Suprapubic skin (tissue), 4 donors: ENCODE data around the gene DOCK11. TPM values are rescaled to one million over a fixed set of nuclear protein-coding genes. Genes with fewer than 3 reads are reported as not detected.
"Not testable (repeated sequence)": the region's sequence is repeated elsewhere in the genome, so short reads cannot be mapped to it uniquely, and the experiment has no call there.

ENCODE experiments used
- DNase-seq, 2 donors: peaks; one replicate each; pipeline ENCODE4 v3.0.0-alpha.2; 2019; ENCODE audit warnings: low spot score in 2 of 2
- H3K27ac ChIP-seq: fragments of 200-600 bp; sonication (generic); one replicate; pipeline ENCODE4 v1.5.1; 2019
- H3K27me3 ChIP-seq: fragments of 200-600 bp; sonication (generic); one replicate; pipeline ENCODE4 v1.5.1; 2019
- H3K36me3 ChIP-seq: fragments of 200-600 bp; sonication (generic); one replicate; pipeline ENCODE4 v1.5.1; 2019
- H3K4me1 ChIP-seq: fragments of 200-600 bp; sonication (generic); one replicate; pipeline ENCODE4 v1.5.1; 2019
- H3K4me3 ChIP-seq: fragments of 200-600 bp; sonication (generic); one replicate; pipeline ENCODE4 v1.5.1; 2019; ENCODE audit warnings: mild to moderate bottlenecking
- H3K9me3 ChIP-seq: fragments of 200-600 bp; sonication (generic); one replicate; pipeline ENCODE4 v1.5.1; 2019
- EP300 ChIP-seq: sonication (generic); formaldehyde crosslinking; IDR thresholded peaks from one replicate; pipeline ENCODE4 v1.6.1; 2017; ENCODE audit warnings: antibody characterized with exemption
- POLR2A ChIP-seq, 2 donors: fragments of 450-650 bp; IDR thresholded peaks; one replicate each; pipeline ENCODE4 v1.6.1; 2017; ENCODE audit warnings: antibody characterized with exemption in 2 of 2, mild to moderate bottlenecking in 2 of 2, moderate library complexity in 2 of 2
- POLR2AphosphoS5 ChIP-seq, 3 donors: sonication (generic); formaldehyde crosslinking; IDR thresholded peaks; one replicate each; pipeline ENCODE4 v1.6.1; 2017; ENCODE audit warnings: antibody characterized with exemption in 3 of 3
- WGBS: methylation state at CpG from one replicate; pipeline ENCODE4 v1.1.5; 2018; 5-methylcytosine and 5-hydroxymethylcytosine counted together
- total RNA-seq, 4 donors: library from RNA; depleted of rRNA; stranded (reverse); fragments of >200 nt; gene quantifications; one replicate each; pipeline ENCODE4 v1.1.0, GENCODE V29; 2016
- TF ChIP-seq, protein P1 (sequence below), 2 donors: fragments of 200-600 bp in 1 of 2; fragments of 450-650 bp in 1 of 2; sonication (generic) in 1 of 2; IDR thresholded peaks; one replicate each; pipeline ENCODE4 v1.5.1; 2016 to 2019; ENCODE audit warnings: antibody characterized with exemption in 2 of 2, mild to moderate bottlenecking in 1 of 2, moderate library complexity in 1 of 2

Gene DOCK11
- total RNA-seq, 4 donors from 2014 or later = 3.9 to 9.4 (median 5.7) TPM

DNA sequence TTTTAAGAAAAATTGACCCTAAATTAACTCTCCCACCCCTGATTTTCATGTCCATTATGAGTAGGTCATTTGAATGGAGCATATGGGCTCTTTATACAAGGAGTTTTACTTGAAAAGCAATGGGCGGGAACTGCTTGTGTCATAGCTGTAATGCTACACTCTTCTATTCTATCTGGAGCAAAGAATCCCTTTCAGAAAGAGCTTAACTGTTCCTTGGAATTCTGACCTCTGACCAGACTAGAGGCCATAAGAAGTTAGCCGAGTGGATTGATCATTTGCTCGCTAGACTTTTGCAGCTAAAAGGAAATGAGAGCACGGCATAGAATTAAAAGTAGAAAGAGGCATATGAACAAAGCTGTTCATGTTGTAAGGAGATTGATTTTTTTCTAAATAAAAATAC, 79.1 kb downstream of the DOCK11 start:
- no peaks in the 10 kb centered on the region for H3K4me1 ChIP-seq
- H3K9me3 ChIP-seq = no peaks in the 10 kb centered on the region
- 86% methylated on average over 4 of the region's 4 CpGs for WGBS
- DNase-seq = no peak
- no peaks in the 10 kb centered on the region for H3K27me3 ChIP-seq
- H3K4me3 ChIP-seq = no peak overlapping the region
- TF ChIP-seq, protein P1, sequence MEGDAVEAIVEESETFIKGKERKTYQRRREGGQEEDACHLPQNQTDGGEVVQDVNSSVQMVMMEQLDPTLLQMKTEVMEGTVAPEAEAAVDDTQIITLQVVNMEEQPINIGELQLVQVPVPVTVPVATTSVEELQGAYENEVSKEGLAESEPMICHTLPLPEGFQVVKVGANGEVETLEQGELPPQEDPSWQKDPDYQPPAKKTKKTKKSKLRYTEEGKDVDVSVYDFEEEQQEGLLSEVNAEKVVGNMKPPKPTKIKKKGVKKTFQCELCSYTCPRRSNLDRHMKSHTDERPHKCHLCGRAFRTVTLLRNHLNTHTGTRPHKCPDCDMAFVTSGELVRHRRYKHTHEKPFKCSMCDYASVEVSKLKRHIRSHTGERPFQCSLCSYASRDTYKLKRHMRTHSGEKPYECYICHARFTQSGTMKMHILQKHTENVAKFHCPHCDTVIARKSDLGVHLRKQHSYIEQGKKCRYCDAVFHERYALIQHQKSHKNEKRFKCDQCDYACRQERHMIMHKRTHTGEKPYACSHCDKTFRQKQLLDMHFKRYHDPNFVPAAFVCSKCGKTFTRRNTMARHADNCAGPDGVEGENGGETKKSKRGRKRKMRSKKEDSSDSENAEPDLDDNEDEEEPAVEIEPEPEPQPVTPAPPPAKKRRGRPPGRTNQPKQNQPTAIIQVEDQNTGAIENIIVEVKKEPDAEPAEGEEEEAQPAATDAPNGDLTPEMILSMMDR (IDR thresholded peaks at IDR 0.05) = no peak
- TF ChIP-seq POLR2A (IDR thresholded peaks at IDR 0.05) (no peak), EP300 (no peak), POLR2AphosphoS5 (IDR thresholded peaks at IDR 0.05) (no peak)
- H3K36me3 ChIP-seq = peaks cover 2% of the 10 kb centered on the region
- H3K27ac ChIP-seq = no peak overlapping the region

DNA sequence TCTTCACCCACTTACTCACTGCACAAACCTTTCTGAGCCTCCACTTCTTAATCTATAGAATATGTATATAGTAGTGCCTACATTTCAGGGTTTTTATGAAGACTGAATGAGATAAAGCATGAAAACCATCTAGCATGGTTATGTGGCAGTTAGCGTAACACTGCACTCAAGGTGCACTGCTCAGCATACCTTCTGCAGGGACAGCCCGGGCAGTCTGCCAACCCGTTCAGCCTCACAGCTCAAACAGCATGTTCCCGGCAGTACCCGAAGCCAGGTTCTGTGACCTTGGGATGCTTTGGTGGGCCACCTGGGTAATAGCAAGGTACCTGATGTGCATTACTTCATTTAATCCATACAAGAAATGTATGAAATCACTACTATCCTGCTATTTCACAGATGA, 81.4 kb downstream of the DOCK11 start:
- Histone ChIP-seq H3K27ac (no peak overlapping the region), H3K27me3 (no peaks in the 10 kb centered on the region), H3K4me1 (no peaks in the 10 kb centered on the region), H3K9me3 (no peaks in the 10 kb centered on the region), H3K4me3 (no peak overlapping the region), H3K36me3 (peaks cover 2% of the 10 kb centered on the region)
- no peak for DNase-seq
- TF ChIP-seq EP300 = no peak
- TF ChIP-seq, protein P1 (IDR thresholded peaks at IDR 0.05) = no peak
- no peak for TF ChIP-seq POLR2A (IDR thresholded peaks at IDR 0.05)
- no peak for TF ChIP-seq POLR2AphosphoS5 (IDR thresholded peaks at IDR 0.05)
- 80% methylated on average over 5 of the region's 5 CpGs for WGBS

DNA sequence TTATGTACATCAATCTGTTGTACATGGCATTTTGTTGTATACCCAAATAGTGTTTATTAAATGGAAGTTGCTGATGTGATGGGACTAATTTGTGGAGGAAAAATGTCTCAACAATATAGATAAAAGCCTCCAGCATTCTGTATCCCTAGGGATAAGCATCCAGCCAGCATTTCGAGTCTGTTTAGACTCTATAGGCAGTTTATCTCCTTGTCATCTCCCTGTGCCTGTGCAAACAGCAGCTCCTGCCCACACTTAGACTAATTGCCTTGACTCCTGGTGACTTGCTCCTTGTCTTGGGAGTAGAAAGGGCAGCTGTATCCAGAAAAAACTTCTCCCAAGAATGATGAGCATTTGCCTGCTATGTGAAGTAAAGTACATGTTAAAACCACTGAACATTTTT, 83.8 kb downstream of the DOCK11 start:
- Histone ChIP-seq H3K4me3 (no peak overlapping the region), H3K4me1 (no peaks in the 10 kb centered on the region), H3K36me3 (no peaks in the 10 kb centered on the region), H3K9me3 (no peaks in the 10 kb centered on the region), H3K27ac (no peak overlapping the region), H3K27me3 (no peaks in the 10 kb centered on the region)
- no peak for TF ChIP-seq POLR2AphosphoS5 (IDR thresholded peaks at IDR 0.05)
- no peak for TF ChIP-seq EP300
- TF ChIP-seq POLR2A (IDR thresholded peaks at IDR 0.05) = no peak
- TF ChIP-seq, protein P1 (IDR thresholded peaks at IDR 0.05) = no peak
- no peak for DNase-seq
- 28% methylated on average over 1 of the region's 1 CpG for WGBS

DNA sequence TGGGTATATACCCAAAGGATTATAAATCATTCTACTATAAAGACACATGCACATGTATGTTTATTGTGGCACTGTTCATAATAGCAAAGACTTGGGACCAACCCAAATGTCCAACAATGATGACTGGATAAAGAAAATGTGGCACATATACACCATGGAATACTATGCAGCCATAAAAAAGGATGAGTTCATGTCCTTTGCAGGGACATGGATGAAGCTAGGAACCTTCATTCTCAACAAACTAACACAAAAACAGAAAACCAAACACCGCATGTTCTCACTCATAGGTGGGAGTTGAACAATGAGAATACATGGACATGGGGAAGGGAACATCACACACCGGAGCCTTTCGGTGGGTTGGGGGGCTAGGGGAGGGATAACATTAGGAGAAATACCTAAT, 87.3 kb downstream of the DOCK11 start:
- DNase-seq, H3K4me1 ChIP-seq, H3K27me3 ChIP-seq, H3K27ac ChIP-seq, H3K9me3 ChIP-seq, H3K36me3 ChIP-seq, H3K4me3 ChIP-seq: not testable (repeated sequence)
- 96% methylated on average over 3 of the region's 3 CpGs for WGBS

DNA sequence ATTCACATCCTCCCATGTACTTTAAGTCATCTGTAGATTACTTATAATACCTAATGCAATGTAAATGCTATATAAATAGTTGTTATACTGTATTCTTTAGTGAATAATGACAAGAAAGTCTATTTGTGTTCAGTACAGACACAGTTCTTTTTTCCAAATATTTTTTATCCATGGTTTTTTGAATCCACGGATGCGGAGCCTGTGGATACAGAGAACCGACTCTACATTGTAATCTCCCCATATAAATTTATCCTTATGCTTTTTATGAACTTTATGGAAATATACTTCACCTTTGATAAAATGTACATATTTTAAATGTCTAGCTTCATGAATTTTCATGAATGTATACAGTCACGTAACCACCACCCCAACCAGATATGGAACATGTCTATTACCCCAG, 88.2 kb downstream of the DOCK11 start:
- Histone ChIP-seq H3K4me3 (no peak overlapping the region), H3K27ac (no peak overlapping the region), H3K4me1 (no peaks in the 10 kb centered on the region), H3K36me3 (no peaks in the 10 kb centered on the region), H3K27me3 (no peaks in the 10 kb centered on the region), H3K9me3 (no peaks in the 10 kb centered on the region)
- 95% methylated on average over 4 of the region's 4 CpGs for WGBS
- TF ChIP-seq, protein P1 (IDR thresholded peaks at IDR 0.05) = no peak
- no peak for TF ChIP-seq POLR2AphosphoS5 (IDR thresholded peaks at IDR 0.05)
- TF ChIP-seq POLR2A (IDR thresholded peaks at IDR 0.05) = no peak
- DNase-seq = no peak

DNA sequence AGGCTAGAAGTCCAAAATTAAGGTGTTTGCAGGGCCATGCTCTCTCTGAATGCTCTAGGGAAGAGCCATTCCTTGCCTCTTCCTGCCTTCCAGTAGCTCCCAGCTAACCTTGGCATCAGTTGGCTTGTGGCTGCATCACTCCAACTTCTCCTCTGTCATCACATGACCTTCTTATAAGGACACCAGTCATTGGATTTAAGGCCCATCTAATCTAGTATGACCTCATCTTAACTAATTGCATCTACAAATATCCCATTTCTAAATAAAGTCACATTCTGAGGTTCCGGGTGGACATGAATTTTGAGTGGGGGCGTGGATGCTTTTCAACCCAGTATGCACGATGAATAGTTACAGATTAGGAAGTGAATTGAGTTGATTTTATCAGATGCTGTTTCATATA, 89.7 kb downstream of the DOCK11 start:
- no peak for TF ChIP-seq POLR2AphosphoS5 (IDR thresholded peaks at IDR 0.05)
- no peak for TF ChIP-seq EP300
- TF ChIP-seq POLR2A (IDR thresholded peaks at IDR 0.05) = no peak
- TF ChIP-seq, protein P1 (IDR thresholded peaks at IDR 0.05) = no peak
- no peak overlapping the region for H3K27ac ChIP-seq
- H3K36me3 ChIP-seq = no peaks in the 10 kb centered on the region
- no peak overlapping the region for H3K4me3 ChIP-seq
- no peaks in the 10 kb centered on the region for H3K27me3 ChIP-seq
- no peaks in the 10 kb centered on the region for H3K9me3 ChIP-seq
- 86% methylated on average over 3 of the region's 3 CpGs for WGBS
- no peaks in the 10 kb centered on the region for H3K4me1 ChIP-seq
- DNase-seq = no peak

DNA sequence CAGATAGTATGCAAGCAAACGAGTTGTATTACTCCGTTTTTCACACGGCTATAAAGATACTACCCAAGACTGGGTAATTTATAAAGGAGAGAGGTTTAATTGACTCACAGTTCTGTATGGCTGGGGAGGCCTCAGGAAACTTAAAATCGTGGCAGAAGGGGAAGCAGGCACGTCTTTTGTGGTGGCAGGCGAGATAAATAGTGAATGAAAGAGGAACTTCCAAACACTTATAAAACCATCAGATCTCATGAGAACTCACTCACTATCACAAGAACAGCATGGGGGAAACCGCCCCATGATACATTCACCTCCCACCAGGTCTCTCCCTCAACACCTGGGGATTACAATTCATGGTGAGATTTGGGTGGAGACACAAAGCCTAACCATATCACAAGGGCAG, 90.6 kb downstream of the DOCK11 start:
- 70% methylated on average over 7 of the region's 7 CpGs for WGBS
- H3K4me1 ChIP-seq, H3K36me3 ChIP-seq, H3K27me3 ChIP-seq, DNase-seq, H3K9me3 ChIP-seq, H3K27ac ChIP-seq, H3K4me3 ChIP-seq: not testable (repeated sequence)
